ENCODE data around the gene CDK17. TPM values are rescaled to one million over a fixed set of nuclear protein-coding genes. Genes with fewer than 3 reads are reported as not detected.
A peak's percentile ranks its signal among the peaks of the same experiment; 100 is the strongest.
"Not testable (repeated sequence)": the region's sequence is repeated elsewhere in the genome, so short reads cannot be mapped to it uniquely, and the experiment has no call there.

Gene CDK17
- total and polyA plus RNA-seq, 4 donors: 5.3 to 69.7 (median 27.7) TPM

DNA sequence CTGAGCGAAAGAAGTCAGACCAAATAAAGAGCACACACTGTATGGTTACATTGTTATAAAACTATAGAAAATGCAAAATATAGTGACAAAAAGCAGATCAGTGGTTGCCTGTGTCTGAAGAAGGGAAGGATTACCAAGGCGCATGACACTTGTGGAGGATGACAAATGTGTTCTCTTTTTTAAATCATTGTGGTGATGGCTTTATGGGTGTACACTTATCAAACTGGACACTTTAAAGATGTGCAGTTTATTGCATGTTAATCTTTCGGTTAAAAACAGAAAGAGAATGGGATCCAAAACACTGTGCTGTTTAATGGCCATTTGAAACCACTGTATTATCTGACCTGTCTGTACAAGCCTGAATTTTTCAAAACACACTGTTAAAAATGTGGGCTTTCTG is 8.8 kb upstream of the CDK17 start:
- 90 to 97% methylated on average over 3 of the region's 3 CpGs for WGBS, 2 donors
- Histone ChIP-seq H3K4me1 (ENCODE audit: control insufficient read depth in 1 of 2, insufficient read depth in 2 of 2, low read length in 2 of 2) (no peaks in the 10 kb centered on the region), H3K27me3 (ENCODE audit: control insufficient read depth in 1 of 2, insufficient read depth in 2 of 2, low read length in 1 of 2) (no peaks in the 10 kb centered on the region), H3K9me3 (ENCODE audit: control insufficient read depth, low read length) (no peaks in the 10 kb centered on the region), H3K36me3 (ENCODE audit: control insufficient read depth in 1 of 2, insufficient read depth in 2 of 2, low read length in 1 of 2) (no peaks in the 10 kb centered on the region), H3K27ac (ENCODE audit: low read depth in 1 of 2, low read length in 2 of 2) (no peak overlapping the region), H3K4me3 (ENCODE audit: low read length in 2 of 2) (no peak overlapping the region)
- DNase-seq (no peak), ATAC-seq (ENCODE audit: low FRiP score) (no peak)
- intact Hi-C loops (cut with DNase I): loop anchor here (10.0 kb wide), 3 partner anchors 106 to 344 kb away; no protein-coding TSS in a partner anchor

- not testable (repeated sequence) for ATAC-seq (ENCODE audit: low FRiP score); DNase-seq; H3K4me3 ChIP-seq (ENCODE audit: low read length in 2 of 2); H3K36me3 ChIP-seq (ENCODE audit: control insufficient read depth in 1 of 2, insufficient read depth in 2 of 2, low read length in 1 of 2); H3K9me3 ChIP-seq (ENCODE audit: control insufficient read depth, low read length); H3K27ac ChIP-seq (ENCODE audit: low read depth in 1 of 2, low read length in 2 of 2); H3K4me1 ChIP-seq (ENCODE audit: control insufficient read depth in 1 of 2, insufficient read depth in 2 of 2, low read length in 2 of 2); H3K27me3 ChIP-seq (ENCODE audit: control insufficient read depth in 1 of 2, insufficient read depth in 2 of 2, low read length in 1 of 2)
- 92% methylated on average over 7 of the region's 7 CpGs for WGBS, 2 donors
- intact Hi-C loops (cut with DNase I): loop anchor here (10.0 kb wide), 3 partner anchors 107 to 343 kb away; no protein-coding TSS in a partner anchor
These were observed 7.3 kb upstream of the CDK17 start for GRCh38 chr12:96407429-96408097.

- DNase-seq: no peak
- intact Hi-C loops (cut with DNase I): loop anchor here (5.0 to 10.0 kb wide), 5 partner anchors 110 to 340 kb away; no protein-coding TSS in a partner anchor
- no peaks in the 10 kb centered on the region for H3K4me1 ChIP-seq (ENCODE audit: control insufficient read depth in 1 of 2, insufficient read depth in 2 of 2, low read length in 2 of 2)
- H3K36me3 ChIP-seq (ENCODE audit: control insufficient read depth in 1 of 2, insufficient read depth in 2 of 2, low read length in 1 of 2): no peaks in the 10 kb centered on the region
- no peak overlapping the region for H3K4me3 ChIP-seq (ENCODE audit: low read length in 2 of 2)
- no peaks in the 10 kb centered on the region for H3K9me3 ChIP-seq (ENCODE audit: control insufficient read depth, low read length)
- H3K27me3 ChIP-seq (ENCODE audit: control insufficient read depth in 1 of 2, insufficient read depth in 2 of 2, low read length in 1 of 2): no peaks in the 10 kb centered on the region
- no peak overlapping the region for H3K27ac ChIP-seq (ENCODE audit: low read depth in 1 of 2, low read length in 2 of 2)
- no peak for ATAC-seq (ENCODE audit: low FRiP score)
- 34 to 39% methylated on average over 3 of the region's 3 CpGs for WGBS, 2 donors
These were observed 4.5 kb upstream of the CDK17 start for GRCh38 chr12:96404696-96405095.

GRCh38 chr12:96403870-96404269 is 3.6 kb upstream of the CDK17 start:
- no peaks in the 10 kb centered on the region for H3K36me3 ChIP-seq (ENCODE audit: control insufficient read depth in 1 of 2, insufficient read depth in 2 of 2, low read length in 1 of 2)
- intact Hi-C loops (cut with DNase I): loop anchor here (5.0 to 10.0 kb wide), 5 partner anchors 111 to 339 kb away; no protein-coding TSS in a partner anchor
- no peak for DNase-seq
- no peaks in the 10 kb centered on the region for H3K27me3 ChIP-seq (ENCODE audit: control insufficient read depth in 1 of 2, insufficient read depth in 2 of 2, low read length in 1 of 2)
- no peaks in the 10 kb centered on the region for H3K9me3 ChIP-seq (ENCODE audit: control insufficient read depth, low read length)
- H3K4me1 ChIP-seq (ENCODE audit: control insufficient read depth in 1 of 2, insufficient read depth in 2 of 2, low read length in 2 of 2): no peaks in the 10 kb centered on the region
- 97 to 100% methylated on average over 1 of the region's 1 CpG for WGBS, 2 donors
- no peak for ATAC-seq (ENCODE audit: low FRiP score)
- H3K27ac ChIP-seq (ENCODE audit: low read depth in 1 of 2, low read length in 2 of 2): no peak overlapping the region
- H3K4me3 ChIP-seq (ENCODE audit: low read length in 2 of 2): no peak overlapping the region

DNA sequence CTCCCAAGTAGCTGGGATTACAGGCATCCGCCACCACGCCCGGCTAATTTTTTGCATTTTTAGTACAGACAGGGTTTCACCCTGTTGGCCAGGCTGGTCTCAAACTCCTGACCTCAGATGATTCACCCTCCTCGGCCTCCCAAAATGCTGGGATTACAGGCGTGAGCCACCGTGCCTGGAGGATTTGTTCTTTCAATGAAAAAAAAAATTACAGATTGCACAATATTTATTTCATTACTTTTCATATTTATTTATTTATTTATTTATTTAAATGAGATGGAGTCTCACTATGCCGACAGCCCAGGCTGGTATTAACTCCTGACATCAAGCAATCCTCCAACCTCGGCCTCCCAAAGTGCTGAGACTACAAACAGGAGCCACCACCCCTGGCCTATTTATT is 2.3 kb upstream of the CDK17 start:
- not testable (repeated sequence) for H3K4me3 ChIP-seq (ENCODE audit: low read length in 2 of 2); H3K4me1 ChIP-seq (ENCODE audit: control insufficient read depth in 1 of 2, insufficient read depth in 2 of 2, low read length in 2 of 2); H3K27ac ChIP-seq (ENCODE audit: low read depth in 1 of 2, low read length in 2 of 2); DNase-seq; H3K36me3 ChIP-seq (ENCODE audit: control insufficient read depth in 1 of 2, insufficient read depth in 2 of 2, low read length in 1 of 2); ATAC-seq (ENCODE audit: low FRiP score); H3K9me3 ChIP-seq (ENCODE audit: control insufficient read depth, low read length); H3K27me3 ChIP-seq (ENCODE audit: control insufficient read depth in 1 of 2, insufficient read depth in 2 of 2, low read length in 1 of 2)
- 93 to 96% methylated on average over 8 of the region's 8 CpGs for WGBS, 2 donors
- intact Hi-C loops (cut with DNase I): loop anchor here (5.0 to 10.0 kb wide), 5 partner anchors 112 to 338 kb away; no protein-coding TSS in a partner anchor

DNA sequence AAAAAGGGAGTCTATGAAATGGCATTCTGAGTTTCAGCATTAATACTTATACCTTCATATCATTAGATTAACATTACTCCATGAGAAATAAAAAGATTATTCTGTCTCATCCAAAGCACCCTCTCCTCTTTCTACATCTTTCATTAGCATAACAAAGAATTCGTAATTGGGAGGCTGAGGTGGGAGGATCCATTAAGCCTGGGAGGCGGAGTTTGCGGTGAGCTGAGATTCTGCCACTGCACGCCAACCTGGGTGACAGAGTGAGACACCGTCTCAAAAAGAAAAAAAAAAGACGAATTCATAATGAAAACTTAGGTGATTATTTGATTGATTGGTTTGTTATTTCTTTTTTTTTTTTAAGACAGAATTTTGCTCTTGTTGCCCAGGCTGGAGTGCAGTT is 1.8 kb upstream of the CDK17 start:
- intact Hi-C loops (cut with DNase I): loop anchor here (5.0 to 10.0 kb wide), 5 partner anchors 113 to 337 kb away; no protein-coding TSS in a partner anchor
- no peak for DNase-seq
- Histone ChIP-seq H3K4me1 (ENCODE audit: control insufficient read depth in 1 of 2, insufficient read depth in 2 of 2, low read length in 2 of 2) (no peaks in the 10 kb centered on the region), H3K27ac (ENCODE audit: low read depth in 1 of 2, low read length in 2 of 2) (no peak overlapping the region), H3K9me3 (ENCODE audit: control insufficient read depth, low read length) (no peaks in the 10 kb centered on the region), H3K36me3 (ENCODE audit: control insufficient read depth in 1 of 2, insufficient read depth in 2 of 2, low read length in 1 of 2) (no peaks in the 10 kb centered on the region), H3K27me3 (ENCODE audit: control insufficient read depth in 1 of 2, insufficient read depth in 2 of 2, low read length in 1 of 2) (no peaks in the 10 kb centered on the region), H3K4me3 (ENCODE audit: low read length in 2 of 2) (no peak overlapping the region)
- 79 to 87% methylated on average over 6 of the region's 6 CpGs for WGBS, 2 donors
- no peak for ATAC-seq (ENCODE audit: low FRiP score)

DNA sequence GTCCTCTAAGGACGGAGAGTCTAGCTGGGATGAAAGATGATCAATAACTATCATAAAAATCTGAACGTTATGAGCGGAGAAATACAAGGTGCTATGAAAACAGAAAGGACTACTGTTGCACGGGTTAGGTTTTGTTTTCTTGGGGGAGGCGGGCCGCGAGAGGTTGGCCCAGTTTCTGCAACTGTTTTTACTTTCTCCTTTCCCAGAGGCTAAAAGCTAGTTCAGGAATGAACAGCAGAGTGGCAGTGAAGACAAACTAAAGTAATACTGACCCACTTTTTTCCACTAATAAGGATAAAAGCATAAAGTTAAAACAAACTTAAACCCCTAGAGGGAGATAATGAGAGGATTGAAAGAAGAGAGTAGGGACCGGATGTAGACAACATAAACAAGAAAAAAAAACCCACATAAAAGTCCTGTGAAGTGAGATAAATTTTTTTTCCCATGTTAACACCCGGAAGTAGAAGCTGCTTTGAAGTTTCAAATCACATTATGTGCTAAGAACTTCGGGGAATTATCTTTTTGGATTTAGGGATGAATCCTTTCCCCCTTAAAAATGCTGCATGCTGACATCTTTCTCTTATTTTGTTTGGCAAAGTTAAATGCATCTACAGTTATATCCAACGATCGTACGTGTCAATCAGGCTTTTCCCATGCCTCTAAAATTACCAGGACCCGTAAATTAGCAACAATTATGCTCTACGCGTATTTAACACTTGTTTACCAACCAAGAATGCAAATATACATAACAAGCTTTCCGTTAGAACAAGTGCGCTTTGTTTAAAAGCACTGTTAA is 1.0 kb upstream of the CDK17 start:
- no peaks in the 10 kb centered on the region for H3K27me3 ChIP-seq (ENCODE audit: control insufficient read depth in 1 of 2, insufficient read depth in 2 of 2, low read length in 1 of 2)
- ATAC-seq (ENCODE audit: low FRiP score) (no peak), DNase-seq (no peak)
- no peaks in the 10 kb centered on the region for H3K4me1 ChIP-seq (ENCODE audit: control insufficient read depth in 1 of 2, insufficient read depth in 2 of 2, low read length in 2 of 2)
- peak overlapping the region; percentile 77 to 95 for H3K4me3 ChIP-seq (ENCODE audit: low read length in 2 of 2)
- intact Hi-C loops (cut with DNase I): loop anchor here (2.0 to 10.0 kb wide), 6 partner anchors 114 to 336 kb away; no protein-coding TSS in a partner anchor
- H3K9me3 ChIP-seq (ENCODE audit: control insufficient read depth, low read length): no peaks in the 10 kb centered on the region
- H3K27ac ChIP-seq (ENCODE audit: low read depth in 1 of 2, low read length in 2 of 2): peak overlapping the region; percentile 24 to 76
- WGBS, 2 donors: 5% methylated on average over 18 of the region's 18 CpGs
- no peaks in the 10 kb centered on the region for H3K36me3 ChIP-seq (ENCODE audit: control insufficient read depth in 1 of 2, insufficient read depth in 2 of 2, low read length in 1 of 2)

DNA sequence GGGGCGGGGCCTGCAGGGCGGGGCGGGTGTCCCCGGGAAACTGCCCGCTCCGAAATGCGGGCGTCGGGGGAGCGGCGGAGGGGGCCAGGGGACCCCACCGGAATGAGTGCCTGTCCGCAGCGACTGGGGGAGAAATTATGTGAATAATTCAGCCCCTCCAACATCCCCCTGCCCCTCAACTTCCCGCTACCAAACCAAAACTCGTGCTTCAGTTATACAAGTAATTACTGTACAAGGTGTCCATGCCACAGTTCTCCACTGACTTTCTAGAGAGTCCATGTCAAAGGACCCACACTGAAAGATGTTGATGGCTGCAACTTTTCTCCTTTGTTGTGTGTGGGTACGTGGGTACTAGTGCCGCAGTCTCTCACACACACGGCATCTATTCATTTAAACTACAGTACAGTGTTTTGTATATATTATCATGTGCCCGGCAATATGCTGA is 414 bp upstream of the CDK17 start:
- WGBS, 2 donors: 0% methylated on average over 19 to 20 of the region's 20 CpGs
- no peaks in the 10 kb centered on the region for H3K27me3 ChIP-seq (ENCODE audit: control insufficient read depth in 1 of 2, insufficient read depth in 2 of 2, low read length in 1 of 2)
- DNase-seq (no peak), ATAC-seq (ENCODE audit: low FRiP score) (peak; percentile 53)
- H3K27ac ChIP-seq (ENCODE audit: low read depth in 1 of 2, low read length in 2 of 2): peak overlapping the region in 1 of 2 donors; percentile 58
- peak overlapping the region; percentile 77 to 95 for H3K4me3 ChIP-seq (ENCODE audit: low read length in 2 of 2)
- intact Hi-C loops (cut with DNase I): loop anchor here (2.0 to 10.0 kb wide), 6 partner anchors 114 to 336 kb away; no protein-coding TSS in a partner anchor
- no peaks in the 10 kb centered on the region for H3K9me3 ChIP-seq (ENCODE audit: control insufficient read depth, low read length)
- H3K36me3 ChIP-seq (ENCODE audit: control insufficient read depth in 1 of 2, insufficient read depth in 2 of 2, low read length in 1 of 2): no peaks in the 10 kb centered on the region
- H3K4me1 ChIP-seq (ENCODE audit: control insufficient read depth in 1 of 2, insufficient read depth in 2 of 2, low read length in 2 of 2): no peaks in the 10 kb centered on the region
